Suprapubic skin (tissue), 4 donors: Measurements from ENCODE around the gene SDCBP2. TPM values are rescaled to one million over a fixed set of nuclear protein-coding genes. Genes with fewer than 3 reads are reported as not detected.

Source experiments
- DNase-seq, 2 donors: peaks; one replicate each; pipeline ENCODE4 v3.0.0-alpha.2; 2019; ENCODE audit warnings: low spot score in 2 of 2
- H3K27ac ChIP-seq: fragments of 200-600 bp; sonication (generic); one replicate; pipeline ENCODE4 v1.5.1; 2019
- H3K27me3 ChIP-seq: fragments of 200-600 bp; sonication (generic); one replicate; pipeline ENCODE4 v1.5.1; 2019
- H3K36me3 ChIP-seq: fragments of 200-600 bp; sonication (generic); one replicate; pipeline ENCODE4 v1.5.1; 2019
- H3K4me1 ChIP-seq: fragments of 200-600 bp; sonication (generic); one replicate; pipeline ENCODE4 v1.5.1; 2019
- H3K4me3 ChIP-seq: fragments of 200-600 bp; sonication (generic); one replicate; pipeline ENCODE4 v1.5.1; 2019; ENCODE audit warnings: mild to moderate bottlenecking
- H3K9me3 ChIP-seq: fragments of 200-600 bp; sonication (generic); one replicate; pipeline ENCODE4 v1.5.1; 2019
- EP300 ChIP-seq: sonication (generic); formaldehyde crosslinking; IDR thresholded peaks from one replicate; pipeline ENCODE4 v1.6.1; 2017; ENCODE audit warnings: antibody characterized with exemption
- POLR2A ChIP-seq, 2 donors: fragments of 450-650 bp; IDR thresholded peaks; one replicate each; pipeline ENCODE4 v1.6.1; 2017; ENCODE audit warnings: antibody characterized with exemption in 2 of 2, mild to moderate bottlenecking in 2 of 2, moderate library complexity in 2 of 2
- POLR2AphosphoS5 ChIP-seq, 3 donors: sonication (generic); formaldehyde crosslinking; IDR thresholded peaks; one replicate each; pipeline ENCODE4 v1.6.1; 2017; ENCODE audit warnings: antibody characterized with exemption in 3 of 3
- WGBS: methylation state at CpG from one replicate; pipeline ENCODE4 v1.1.5; 2018; 5-methylcytosine and 5-hydroxymethylcytosine counted together
- total RNA-seq, 4 donors: library from RNA; depleted of rRNA; stranded (reverse); fragments of >200 nt; gene quantifications; one replicate each; pipeline ENCODE4 v1.1.0, GENCODE V29; 2016
- TF ChIP-seq, protein P1 (sequence below), 2 donors: fragments of 200-600 bp in 1 of 2; fragments of 450-650 bp in 1 of 2; sonication (generic) in 1 of 2; IDR thresholded peaks; one replicate each; pipeline ENCODE4 v1.5.1; 2016 to 2019; ENCODE audit warnings: antibody characterized with exemption in 2 of 2, mild to moderate bottlenecking in 1 of 2, moderate library complexity in 1 of 2

SDCBP2 gene
- total RNA-seq, 4 donors from 2014 or later = 74.4 to 143 (median 115) TPM

GRCh38 chr20:1287787-1288569 is 41.0 kb downstream of the SDCBP2 start:
- DNase-seq = peak in 1 of 2 donors; percentile 38
- Histone ChIP-seq H3K9me3 (no peaks in the 10 kb centered on the region), H3K4me3 (no peak overlapping the region), H3K27me3 (no peaks in the 10 kb centered on the region), H3K4me1 (peaks cover 3% of the 10 kb centered on the region), H3K27ac (no peak overlapping the region), H3K36me3 (no peaks in the 10 kb centered on the region)
- WGBS = 80% methylated on average over 9 of the region's 11 CpGs
- no peak for TF ChIP-seq POLR2A (IDR thresholded peaks at IDR 0.05)
- TF ChIP-seq, protein P1, sequence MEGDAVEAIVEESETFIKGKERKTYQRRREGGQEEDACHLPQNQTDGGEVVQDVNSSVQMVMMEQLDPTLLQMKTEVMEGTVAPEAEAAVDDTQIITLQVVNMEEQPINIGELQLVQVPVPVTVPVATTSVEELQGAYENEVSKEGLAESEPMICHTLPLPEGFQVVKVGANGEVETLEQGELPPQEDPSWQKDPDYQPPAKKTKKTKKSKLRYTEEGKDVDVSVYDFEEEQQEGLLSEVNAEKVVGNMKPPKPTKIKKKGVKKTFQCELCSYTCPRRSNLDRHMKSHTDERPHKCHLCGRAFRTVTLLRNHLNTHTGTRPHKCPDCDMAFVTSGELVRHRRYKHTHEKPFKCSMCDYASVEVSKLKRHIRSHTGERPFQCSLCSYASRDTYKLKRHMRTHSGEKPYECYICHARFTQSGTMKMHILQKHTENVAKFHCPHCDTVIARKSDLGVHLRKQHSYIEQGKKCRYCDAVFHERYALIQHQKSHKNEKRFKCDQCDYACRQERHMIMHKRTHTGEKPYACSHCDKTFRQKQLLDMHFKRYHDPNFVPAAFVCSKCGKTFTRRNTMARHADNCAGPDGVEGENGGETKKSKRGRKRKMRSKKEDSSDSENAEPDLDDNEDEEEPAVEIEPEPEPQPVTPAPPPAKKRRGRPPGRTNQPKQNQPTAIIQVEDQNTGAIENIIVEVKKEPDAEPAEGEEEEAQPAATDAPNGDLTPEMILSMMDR (IDR thresholded peaks at IDR 0.05) = no peak
- no peak for TF ChIP-seq EP300
- no peak for TF ChIP-seq POLR2AphosphoS5 (IDR thresholded peaks at IDR 0.05)

DNA sequence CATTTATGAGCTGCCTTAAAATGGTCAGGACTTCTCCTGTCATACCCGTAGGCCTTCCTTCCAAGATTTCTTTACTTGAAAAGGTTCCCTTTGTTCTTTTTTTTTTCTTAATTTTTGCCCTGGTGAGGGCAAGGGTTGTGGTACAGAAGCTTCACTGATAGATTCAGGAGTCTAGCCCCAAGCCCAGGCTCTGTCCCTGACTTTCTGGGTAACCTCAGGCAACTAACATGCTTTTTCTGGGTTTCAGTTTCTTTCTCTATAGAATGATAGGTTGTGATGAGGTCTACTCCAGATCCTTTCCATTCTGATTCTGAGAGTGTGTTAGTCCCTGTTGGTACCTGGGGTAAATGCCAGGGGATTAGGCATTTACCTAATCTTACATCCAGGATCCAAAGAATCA is 41.6 kb downstream of the SDCBP2 start:
- no peak for TF ChIP-seq POLR2AphosphoS5 (IDR thresholded peaks at IDR 0.05)
- TF ChIP-seq POLR2A (IDR thresholded peaks at IDR 0.05) = no peak
- TF ChIP-seq, protein P1 (IDR thresholded peaks at IDR 0.05) = no peak
- TF ChIP-seq EP300 = no peak
- peaks cover 3% of the 10 kb centered on the region for H3K4me1 ChIP-seq
- H3K27me3 ChIP-seq = no peaks in the 10 kb centered on the region
- H3K4me3 ChIP-seq = no peak overlapping the region
- no peaks in the 10 kb centered on the region for H3K36me3 ChIP-seq
- WGBS = 93% methylated on average over 1 of the region's 1 CpG
- peak in 1 of 2 donors; percentile 8 for DNase-seq
- H3K27ac ChIP-seq = no peak overlapping the region
- H3K9me3 ChIP-seq = no peaks in the 10 kb centered on the region

- H3K4me3 ChIP-seq = no peak overlapping the region
- H3K27me3 ChIP-seq = no peaks in the 10 kb centered on the region
- peaks cover 5% of the 10 kb centered on the region for H3K4me1 ChIP-seq
- no peaks in the 10 kb centered on the region for H3K9me3 ChIP-seq
- H3K27ac ChIP-seq = no peak overlapping the region
- no peak for TF ChIP-seq POLR2A (IDR thresholded peaks at IDR 0.05)
- TF ChIP-seq, protein P1 (IDR thresholded peaks at IDR 0.05) = no peak
- 63% methylated on average over 9 of the region's 9 CpGs for WGBS
- H3K36me3 ChIP-seq = no peaks in the 10 kb centered on the region
- DNase-seq = peak; percentile 28 to 33
These were observed 42.5 kb downstream of the SDCBP2 start for GRCh38 chr20:1286267-1287024.

DNA sequence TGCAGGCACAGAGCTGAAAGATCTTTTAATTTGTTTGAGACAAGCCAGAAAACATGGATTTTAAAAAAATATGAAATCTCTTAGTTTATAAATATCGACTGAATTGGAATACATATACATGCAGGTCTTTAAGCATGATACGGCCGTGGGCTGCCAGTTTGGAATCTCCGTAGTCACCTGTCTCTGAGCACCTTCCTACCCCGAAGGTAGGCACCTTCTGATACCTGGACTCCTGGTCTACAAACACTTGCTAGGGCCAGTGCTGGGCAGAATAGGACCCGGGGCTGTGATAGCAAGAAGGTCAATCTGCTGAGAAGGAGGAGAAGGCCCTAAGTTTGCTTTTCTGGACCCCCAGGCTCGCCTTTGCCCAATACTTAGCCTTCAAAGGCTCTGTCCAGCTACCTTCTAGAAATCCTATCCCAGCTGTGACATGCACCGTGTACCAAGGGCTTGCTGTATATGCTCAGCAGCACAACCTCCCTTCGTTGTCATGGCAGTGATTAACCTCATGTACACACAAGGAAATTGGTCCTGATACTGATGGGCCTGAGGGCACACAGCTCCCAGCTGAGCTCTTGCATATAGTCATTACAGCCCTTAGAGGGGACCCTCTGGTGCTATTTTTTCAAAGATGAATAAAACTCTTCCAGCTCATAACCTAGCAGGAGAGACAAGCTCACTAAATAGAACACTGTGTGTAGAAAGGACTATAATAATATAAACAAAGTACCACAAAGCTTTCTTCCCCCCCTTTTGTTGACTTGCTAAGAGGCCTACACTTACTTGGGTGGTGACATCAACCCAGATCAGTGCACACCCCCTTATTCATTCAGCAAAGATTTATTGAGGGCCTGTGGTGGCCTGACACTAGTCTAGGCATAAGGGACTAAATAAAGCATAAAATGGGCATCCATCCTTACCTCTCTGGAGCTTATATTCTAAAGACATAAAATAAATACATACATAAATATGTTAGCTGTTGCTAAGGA is 45.1 kb downstream of the SDCBP2 start:
- 89% methylated on average over 9 of the region's 9 CpGs for WGBS
- TF ChIP-seq POLR2A (IDR thresholded peaks at IDR 0.05) (no peak), EP300 (no peak), POLR2AphosphoS5 (IDR thresholded peaks at IDR 0.05) (no peak)
- TF ChIP-seq, protein P1 (IDR thresholded peaks at IDR 0.05) = no peak
- Histone ChIP-seq H3K27ac (no peak overlapping the region), H3K4me1 (peaks cover 2% of the 10 kb centered on the region), H3K4me3 (no peak overlapping the region), H3K9me3 (no peaks in the 10 kb centered on the region), H3K27me3 (no peaks in the 10 kb centered on the region), H3K36me3 (no peaks in the 10 kb centered on the region)
- peak; percentile 7 to 45 for DNase-seq
